Common myeloid progenitor, CD34-positive (primary cell): ENCODE data around the gene RNF217.
A peak's percentile ranks its signal among the peaks of the same experiment; 100 is the strongest.
"Not testable (repeated sequence)": the region's sequence is repeated elsewhere in the genome, so short reads cannot be mapped to it uniquely, and the experiment has no call there.

Source experiments
- CTCF ChIA-PET: fragments of 350-600 bp; sonication (Branson Sonifier 250); formaldehyde crosslinking; loops from one replicate; lab custom pipeline; 2021; ENCODE audit warnings: antibody characterized with exemption; lab: Charles Lee
- POLR2A ChIA-PET: fragments of 350-600 bp; sonication (Branson Sonifier 250); formaldehyde crosslinking; loops from one replicate; lab custom pipeline; 2021; ENCODE audit warnings: antibody characterized with exemption; lab: Charles Lee
- DNase-seq, 3 donors: peaks; one replicate each; pipeline versions ENCODE4 v3.0.0 to v3.0.0-alpha.2; 2013
- H3K27ac ChIP-seq, 2 experiments: 1 replicate in 1 of 2; 2 replicates in 1 of 2; pipeline ENCODE4 v1.7.0; 2013; ENCODE audit warnings: inconsistent platforms in 2 of 2, low read length in 2 of 2, mild to moderate bottlenecking in 2 of 2, low read depth in 1 of 2, moderate library complexity in 1 of 2; ENCODE audit not compliant: severe bottlenecking in 2 of 2, insufficient read depth in 1 of 2, poor library complexity in 1 of 2
- H3K27me3 ChIP-seq, 5 experiments: replicated peaks in 2 of 5; 1 replicate in 3 of 5; 2 replicates in 2 of 5; pipeline versions ENCODE4 v1.6.1 to v1.7.0; 2013; ENCODE audit warnings: low read length in 4 of 5, mild to moderate bottlenecking in 2 of 5, moderate library complexity in 2 of 5, inconsistent platforms in 1 of 5; ENCODE audit not compliant: insufficient read depth in 5 of 5, control insufficient read depth in 4 of 5
- H3K36me3 ChIP-seq, 4 experiments: 1 replicate in 2 of 4; 2 replicates in 2 of 4; pipeline versions ENCODE4 v1.6.1 to v1.7.0; 2013; ENCODE audit warnings: low read length in 3 of 4, control low read depth in 1 of 4, mild to moderate bottlenecking in 1 of 4; ENCODE audit not compliant: control insufficient read depth in 4 of 4, insufficient read depth in 4 of 4
- H3K4me1 ChIP-seq, 4 experiments: 1 replicate in 3 of 4; 2 replicates in 1 of 4; pipeline versions ENCODE4 v1.6.1 to v1.7.1; 2013; ENCODE audit warnings: low read length in 3 of 4, mild to moderate bottlenecking in 3 of 4, control low read depth in 1 of 4, inconsistent platforms in 1 of 4, moderate library complexity in 1 of 4; ENCODE audit not compliant: control insufficient read depth in 4 of 4, insufficient read depth in 4 of 4; ENCODE audit errors: control extremely low read depth in 1 of 4
- H3K4me3 ChIP-seq, 7 experiments: 1 replicate in 4 of 7; 2 replicates in 3 of 7; pipeline versions ENCODE4 v1.5.1 to v1.7.0; 2013; ENCODE audit warnings: mild to moderate bottlenecking in 7 of 7, low read length in 6 of 7, moderate library complexity in 6 of 7, inconsistent platforms in 2 of 7, low read depth in 2 of 7, control low read depth in 1 of 7; ENCODE audit not compliant: insufficient read depth in 4 of 7, control insufficient read depth in 1 of 7; ENCODE audit errors: extremely low read depth in 1 of 7
- H3K9me3 ChIP-seq, 5 experiments: 1 replicate in 4 of 5; 2 replicates in 1 of 5; pipeline versions ENCODE4 v1.6.1 to v1.7.1; 2013; ENCODE audit warnings: low read length in 4 of 5, mild to moderate bottlenecking in 2 of 5, inconsistent platforms in 1 of 5, low read depth in 1 of 5, moderate library complexity in 1 of 5; ENCODE audit not compliant: control insufficient read depth in 4 of 5, insufficient read depth in 2 of 5; ENCODE audit errors: control extremely low read depth in 1 of 5
- WGBS: methylation state at CpG from one replicate; pipeline ENCODE4 v1.1.5; 2013; ENCODE audit not compliant: insufficient coverage; 5-methylcytosine and 5-hydroxymethylcytosine counted together

The RNF217 gene

DNA sequence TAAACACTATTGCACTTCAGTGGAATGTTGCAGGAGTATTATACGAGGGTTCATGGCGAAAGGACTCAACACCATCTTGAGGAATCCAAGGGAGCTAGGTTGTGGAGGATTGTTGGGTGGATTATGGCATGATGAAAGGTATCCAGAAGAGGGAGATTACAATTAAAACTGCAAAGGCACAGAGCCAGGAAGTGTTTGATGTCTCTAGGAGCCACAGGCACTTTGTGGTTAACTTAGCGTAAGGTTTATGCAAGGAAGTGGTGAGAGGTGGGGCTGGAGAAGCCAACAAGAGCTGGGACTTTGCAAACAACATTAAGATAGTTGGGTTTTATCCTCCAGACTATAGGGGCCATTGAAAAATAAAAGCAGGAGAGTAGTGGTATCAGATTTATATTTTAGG lies 104.7 kb downstream of the RNF217 start:
- H3K27me3 ChIP-seq, result no peaks in the 10 kb centered on the region
- H3K4me1 ChIP-seq, result peaks cover 0 to 24% (median 17%) of the 10 kb centered on the region in 4 experiments
- ChIA-PET POLR2A (no interaction called here), CTCF (interaction anchor here (1.3 kb wide), 1 partner anchor 10 kb away, joined by 3 read pairs; no protein-coding TSS in a partner anchor)
- peaks cover 0 to 3% (median 0%) of the 10 kb centered on the region in 4 experiments for H3K36me3 ChIP-seq
- peak overlapping the region in 2 of 7 experiments; percentile 26 to 34 for H3K4me3 ChIP-seq
- H3K9me3 ChIP-seq, result no peaks in the 10 kb centered on the region
- peak; percentile 42 to 84 (median 80) for DNase-seq
- 26% methylated on average over 3 of the region's 3 CpGs for WGBS
- no peak overlapping the region for H3K27ac ChIP-seq

DNA sequence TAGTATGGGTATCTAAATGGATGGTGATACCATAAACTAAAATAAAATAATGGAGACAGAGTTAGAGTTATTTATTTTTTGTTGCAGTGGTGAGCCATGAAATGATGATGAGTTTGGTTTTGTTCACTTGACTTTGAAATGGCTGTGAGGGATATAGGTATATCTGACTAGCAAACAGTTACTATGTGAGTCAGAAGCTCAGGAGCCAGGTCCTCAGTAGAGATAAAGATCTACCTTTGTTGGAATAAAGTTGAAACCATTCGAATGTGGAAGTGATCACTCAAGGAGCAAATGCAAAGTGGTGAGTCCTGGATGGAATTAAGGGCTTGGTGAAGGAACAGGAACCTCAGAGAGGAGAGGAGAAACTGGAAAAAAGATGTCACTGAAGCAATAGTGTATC lies 105.3 kb downstream of the RNF217 start:
- Histone ChIP-seq H3K36me3 (peaks cover 0 to 3% (median 0%) of the 10 kb centered on the region in 4 experiments), H3K27ac (no peak overlapping the region), H3K4me1 (peaks cover 0 to 24% (median 17%) of the 10 kb centered on the region in 4 experiments), H3K27me3 (no peaks in the 10 kb centered on the region), H3K4me3 (no peak overlapping the region), H3K9me3 (no peaks in the 10 kb centered on the region)
- ChIA-PET POLR2A (no interaction called here), CTCF (interaction anchor here (1.3 kb wide), 1 partner anchor 10 kb away, joined by 3 read pairs; no protein-coding TSS in a partner anchor)
- WGBS, result 100% methylated on average over 1 of the region's 1 CpG
- no peak for DNase-seq

GRCh38 chr6:125073071-125073470 lies 110.8 kb downstream of the RNF217 start:
- CTCF ChIA-PET, result no interaction called here
- POLR2A ChIA-PET, result no interaction called here
- Histone ChIP-seq H3K4me3 (no peak overlapping the region), H3K4me1 (peaks cover 0 to 1% (median 0%) of the 10 kb centered on the region in 4 experiments), H3K27ac (no peak overlapping the region), H3K36me3 (peaks cover 3 to 17% (median 6%) of the 10 kb centered on the region in 4 experiments), H3K9me3 (no peaks in the 10 kb centered on the region), H3K27me3 (no peaks in the 10 kb centered on the region)
- no CpG with 5 or more reads among the region's 3 CpGs for WGBS
- no peak for DNase-seq

GRCh38 chr6:125074120-125074519 lies 111.9 kb downstream of the RNF217 start:
- Histone ChIP-seq H3K4me1 (no peaks in the 10 kb centered on the region), H3K27ac (no peak overlapping the region), H3K9me3 (no peaks in the 10 kb centered on the region), H3K4me3 (no peak overlapping the region), H3K36me3 (peaks cover 3 to 23% (median 10%) of the 10 kb centered on the region in 4 experiments), H3K27me3 (no peaks in the 10 kb centered on the region)
- DNase-seq, result no peak
- ChIA-PET CTCF (interaction anchor here (1.2 kb wide), 1 partner anchor 40 kb away, joined by 3 read pairs; no protein-coding TSS in a partner anchor), POLR2A (no interaction called here)
- 100% methylated on average over 1 of the region's 3 CpGs for WGBS

GRCh38 chr6:125075073-125075472 lies 112.8 kb downstream of the RNF217 start:
- H3K27me3 ChIP-seq, DNase-seq, POLR2A ChIA-PET, H3K9me3 ChIP-seq, H3K27ac ChIP-seq, H3K4me1 ChIP-seq, CTCF ChIA-PET, H3K4me3 ChIP-seq: not testable (repeated sequence)
- 93% methylated on average over 2 of the region's 2 CpGs for WGBS
- peaks cover 3 to 23% (median 10%) of the 10 kb centered on the region in 4 experiments for H3K36me3 ChIP-seq

DNA sequence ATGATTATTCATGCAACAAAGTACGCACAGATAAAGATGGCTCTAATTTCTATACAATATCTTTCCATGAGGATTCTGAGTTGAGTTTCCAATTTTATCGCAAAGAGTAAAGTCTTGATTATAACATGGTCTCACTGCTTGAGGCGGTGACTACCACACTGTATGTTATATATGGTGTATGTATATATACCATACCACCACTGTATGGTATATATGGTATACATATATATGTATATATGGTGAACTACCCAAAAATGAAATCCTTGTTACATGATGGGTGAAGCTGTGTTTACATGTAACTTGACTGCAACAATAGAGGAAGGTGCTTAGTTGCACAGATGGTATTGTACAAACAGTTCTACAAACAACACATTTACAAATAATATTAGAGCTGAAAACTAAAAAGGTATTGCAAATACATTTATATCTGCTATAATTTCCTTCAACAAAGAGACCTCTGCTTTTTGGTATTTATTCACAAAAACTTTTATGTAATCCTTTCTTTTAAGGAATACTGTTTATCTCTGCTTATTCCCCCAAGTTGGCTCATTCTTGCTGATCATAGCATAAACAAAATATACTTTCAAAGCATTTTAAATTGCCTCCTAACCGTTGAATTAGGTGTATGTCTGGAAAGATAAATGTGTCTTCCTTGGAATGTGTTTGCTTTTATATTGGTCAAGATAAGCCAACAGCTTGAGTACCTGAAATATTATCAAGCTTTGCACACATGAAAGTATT lies 113.7 kb downstream of the RNF217 start:
- Histone ChIP-seq H3K27me3 (no peaks in the 10 kb centered on the region), H3K9me3 (no peaks in the 10 kb centered on the region), H3K4me3 (no peak overlapping the region), H3K36me3 (peaks cover 3 to 24% (median 10%) of the 10 kb centered on the region in 4 experiments), H3K27ac (no peak overlapping the region), H3K4me1 (no peaks in the 10 kb centered on the region)
- POLR2A ChIA-PET, result no interaction called here
- DNase-seq, result no peak
- CTCF ChIA-PET, result no interaction called here
- WGBS, result no CpG with 5 or more reads among the region's 4 CpGs

- WGBS, result 100% methylated on average over 1 of the region's 3 CpGs
- Histone ChIP-seq H3K9me3 (no peaks in the 10 kb centered on the region), H3K27ac (no peak overlapping the region), H3K27me3 (no peaks in the 10 kb centered on the region), H3K36me3 (peaks cover 3 to 25% (median 11%) of the 10 kb centered on the region in 4 experiments), H3K4me3 (no peak overlapping the region), H3K4me1 (no peaks in the 10 kb centered on the region)
- DNase-seq, result no peak
- ChIA-PET POLR2A (no interaction called here), CTCF (no interaction called here)
These were observed 114.2 kb downstream of the RNF217 start for GRCh38 chr6:125076482-125076742.
